HepG2 (cell line): ENCODE data around the gene SLC17A9. TPM values are rescaled to one million over a fixed set of nuclear protein-coding genes. Genes with fewer than 3 reads are reported as not detected.

Experiments
- GTF2F1 ChIP-seq: fragments of 150-350 bp; IDR thresholded peaks from 2 replicates; pipeline ENCODE4 v1.6.1; 2014; ENCODE audit warnings: low read length
- HCFC1 ChIP-seq: fragments of 150-350 bp; IDR thresholded peaks from 2 replicates; pipeline ENCODE4 v1.6.1; 2014; ENCODE audit warnings: low read depth, low read length
- IRF2 ChIP-seq: IDR thresholded peaks from 2 replicates; pipeline ENCODE4 v1.6.1; 2018; ENCODE audit warnings: missing genetic modification reagents, missing compliant biosample characterization
- IRX3 ChIP-seq: sonication (generic); formaldehyde crosslinking; IDR thresholded peaks from 2 replicates; pipeline ENCODE4 v1.8.1; 2023; ENCODE audit warnings: mild to moderate bottlenecking, low read depth, missing genetic modification reagents, borderline replicate concordance
- ISL2 ChIP-seq: sonication (generic); formaldehyde crosslinking; IDR thresholded peaks from 2 replicates; pipeline ENCODE4 v1.5.0; 2020; ENCODE audit warnings: missing genetic modification reagents
- NCOA2 ChIP-seq: sonication (generic); formaldehyde crosslinking; IDR thresholded peaks from 2 replicates; pipeline ENCODE4 v1.8.0; 2022; ENCODE audit warnings: inconsistent platforms
- NR2C2 ChIP-seq: sonication (generic); formaldehyde crosslinking; IDR thresholded peaks from 2 replicates; pipeline ENCODE4 v1.4.0; 2020; ENCODE audit warnings: missing genetic modification reagents, mild to moderate bottlenecking, moderate library complexity, borderline replicate concordance
- PHF20 ChIP-seq: sonication (generic); formaldehyde crosslinking; IDR thresholded peaks from 2 replicates; pipeline ENCODE4 v1.5.0; 2020; ENCODE audit warnings: mild to moderate bottlenecking, missing genetic modification reagents
- RFX3 ChIP-seq: IDR thresholded peaks from 2 replicates; pipeline ENCODE4 v1.6.1; 2016; ENCODE audit warnings: missing biosample characterization, missing genetic modification reagents
- SCMH1 ChIP-seq: sonication (generic); formaldehyde crosslinking; IDR thresholded peaks from 2 replicates; pipeline ENCODE4 v1.9.0; 2021; ENCODE audit warnings: missing genetic modification reagents, mild to moderate bottlenecking, borderline replicate concordance
- SOX5 ChIP-seq: IDR thresholded peaks from 2 replicates; pipeline ENCODE4 v1.6.1; 2016; ENCODE audit warnings: borderline replicate concordance
- ZFP90 ChIP-seq: sonication (generic); formaldehyde crosslinking; IDR thresholded peaks from 2 replicates; pipeline ENCODE4 v1.8.0; 2022; ENCODE audit warnings: missing genetic modification reagents, mild to moderate bottlenecking, inconsistent platforms, borderline replicate concordance
- ZNF160 ChIP-seq: sonication (generic); formaldehyde crosslinking; IDR thresholded peaks from 2 replicates; pipeline ENCODE4 v1.8.0; 2022; ENCODE audit warnings: mild to moderate bottlenecking, inconsistent platforms, missing genetic modification reagents
- ZNF235 ChIP-seq: sonication (generic); formaldehyde crosslinking; IDR thresholded peaks from 2 replicates; pipeline ENCODE4 v1.8.1; 2023; ENCODE audit warnings: mild to moderate bottlenecking, missing genetic modification reagents, borderline replicate concordance
- ZNF331 ChIP-seq: sonication (generic); formaldehyde crosslinking; IDR thresholded peaks from 2 replicates; pipeline ENCODE4 v1.4.0; 2020; ENCODE audit warnings: missing genetic modification reagents
- ZNF337 ChIP-seq: sonication (generic); formaldehyde crosslinking; IDR thresholded peaks from 2 replicates; pipeline ENCODE4 v1.5.1; 2020; ENCODE audit warnings: missing genetic modification reagents, low read depth, mild to moderate bottlenecking, borderline replicate concordance
- ZNF598 ChIP-seq: sonication (generic); formaldehyde crosslinking; IDR thresholded peaks from 2 replicates; pipeline ENCODE4 v1.5.1; 2020; ENCODE audit warnings: mild to moderate bottlenecking, missing genetic modification reagents, borderline replicate concordance
- polyA plus RNA-seq, 8 experiments: library from polyadenylated mRNA; depleted of rRNA in 3 of 8; stranded (reverse) in 7 of 8; unstranded in 1 of 8; fragments of >200 nt; fragmentation: Illumina TruSeq in 4 of 8; extraction: Trizol in 4 of 8; gene quantifications; 2 replicates each; pipeline versions ENCODE4 v1.2.1 to v1.2.3, GENCODE V29; 2011 to 2016; ENCODE audit warnings: low read depth in 4 of 8, missing spikeins in 1 of 8, mixed read lengths in 1 of 8; ENCODE audit not compliant: insufficient read depth in 1 of 8
- total RNA-seq, 5 experiments: library from RNA; depleted of rRNA; stranded (reverse); fragments of >200 nt; fragmentation: Illumina TruSeq; extraction: Trizol; gene quantifications; 2 replicates each; pipeline ENCODE4 v1.2.3, GENCODE V29; 2016; ENCODE audit warnings: low read depth in 1 of 5
- TF ChIP-seq, protein P1 (sequence below): sonication (generic); formaldehyde crosslinking; IDR thresholded peaks from 2 replicates; pipeline ENCODE4 v1.8.1; 2022; ENCODE audit warnings: low read depth, mild to moderate bottlenecking, missing genetic modification reagents
- TF ChIP-seq, protein P2 (sequence below): sonication (generic); formaldehyde crosslinking; IDR thresholded peaks from 2 replicates; pipeline ENCODE4 v1.4.0; 2020; ENCODE audit warnings: mild to moderate bottlenecking, missing genetic modification reagents, borderline replicate concordance
- TF ChIP-seq, protein P3 (sequence below): sonication (generic); formaldehyde crosslinking; IDR thresholded peaks from 2 replicates; pipeline ENCODE4 v1.5.0; 2020; ENCODE audit warnings: missing genetic modification reagents

The SLC17A9 gene
- total and polyA plus RNA-seq, 2 of the 13 experiments (the other 11 are each of a cell fraction or from before 2014, with no cell fraction given), result 110 to 191 TPM

DNA sequence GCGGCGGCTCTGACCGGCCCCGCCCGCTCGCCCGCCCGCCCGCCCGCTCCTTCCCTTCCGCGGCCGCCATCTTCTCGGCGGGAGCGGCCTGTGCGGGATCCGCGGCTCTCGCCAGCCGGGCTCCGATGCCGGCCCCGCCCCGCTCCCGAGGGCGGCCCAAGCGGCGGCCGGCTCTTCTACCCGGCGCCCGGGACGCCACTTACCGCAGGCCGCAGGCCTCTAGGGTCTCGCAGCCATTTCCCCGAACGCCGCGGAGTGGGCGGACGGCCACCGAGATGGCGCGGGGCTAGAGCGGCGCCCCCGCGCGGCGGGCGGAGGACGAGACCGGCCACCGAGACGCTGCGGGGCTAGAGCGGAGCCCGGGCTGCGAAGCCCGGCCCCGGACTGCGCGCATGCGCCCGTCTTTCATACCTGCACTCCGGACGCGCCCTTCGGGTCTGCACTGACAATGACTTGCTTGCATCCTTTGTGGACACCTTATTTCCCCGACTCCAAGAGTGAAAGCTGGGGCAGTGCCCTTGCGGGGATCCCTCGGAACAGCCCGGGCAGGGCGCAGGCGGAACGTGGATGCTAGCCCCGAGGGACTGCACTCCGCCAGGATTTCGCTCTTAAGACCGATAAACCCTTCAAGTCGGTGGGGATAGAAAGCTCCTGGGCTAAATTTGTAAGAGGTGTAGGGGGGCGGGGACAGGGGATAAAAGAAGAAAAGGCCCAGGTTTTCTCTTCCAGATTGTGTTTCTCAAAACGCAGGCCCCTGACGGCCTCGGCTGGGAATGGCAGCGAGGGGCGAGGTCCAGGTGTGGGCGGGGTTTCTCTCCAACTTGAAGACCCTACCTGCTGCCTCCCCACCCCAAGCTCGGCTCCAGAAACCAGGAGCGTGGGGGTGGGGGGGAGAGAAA lies 26.0 kb upstream of the SLC17A9 start, which contains the start of gene DIDO1 (continued):
- TF ChIP-seq ZNF331 (CRISPR knock-in tag) (peak; percentile 90), SCMH1 (no peak), HCFC1 (peak; percentile 57; the same call in 1 of the 2 replicates), ZNF337 (peak; percentile 82; the same call in 1 of the 2 replicates), RFX3 (CRISPR knock-in tag) (no peak), ISL2 (CRISPR knock-in tag) (peak; percentile 52; the same call in 1 of the 2 replicates), ZNF160 (peak; percentile 66; the same call in 1 of the 2 replicates), IRF2 (CRISPR knock-in tag) (peak; percentile 86; the same call in 1 of the 2 replicates), ZFP90 (peak; percentile 81; the same call in 1 of the 2 replicates), ZNF235 (no peak), SOX5 (CRISPR knock-in tag) (peak; percentile 33; the same call in 1 of the 2 replicates), NR2C2 (CRISPR knock-in tag) (peak; percentile 59; the same call in 1 of the 2 replicates), ZNF598 (CRISPR knock-in tag) (peak; percentile 25; the same call in 1 of the 2 replicates), GTF2F1 (no peak), PHF20 (CRISPR knock-in tag) (peak; percentile 81), NCOA2 (CRISPR knock-in tag) (peak; percentile 49; the same call in 1 of the 2 replicates), IRX3 (CRISPR knock-in tag) (peak; percentile 65; the same call in 1 of the 2 replicates)
- TF ChIP-seq, protein P1, sequence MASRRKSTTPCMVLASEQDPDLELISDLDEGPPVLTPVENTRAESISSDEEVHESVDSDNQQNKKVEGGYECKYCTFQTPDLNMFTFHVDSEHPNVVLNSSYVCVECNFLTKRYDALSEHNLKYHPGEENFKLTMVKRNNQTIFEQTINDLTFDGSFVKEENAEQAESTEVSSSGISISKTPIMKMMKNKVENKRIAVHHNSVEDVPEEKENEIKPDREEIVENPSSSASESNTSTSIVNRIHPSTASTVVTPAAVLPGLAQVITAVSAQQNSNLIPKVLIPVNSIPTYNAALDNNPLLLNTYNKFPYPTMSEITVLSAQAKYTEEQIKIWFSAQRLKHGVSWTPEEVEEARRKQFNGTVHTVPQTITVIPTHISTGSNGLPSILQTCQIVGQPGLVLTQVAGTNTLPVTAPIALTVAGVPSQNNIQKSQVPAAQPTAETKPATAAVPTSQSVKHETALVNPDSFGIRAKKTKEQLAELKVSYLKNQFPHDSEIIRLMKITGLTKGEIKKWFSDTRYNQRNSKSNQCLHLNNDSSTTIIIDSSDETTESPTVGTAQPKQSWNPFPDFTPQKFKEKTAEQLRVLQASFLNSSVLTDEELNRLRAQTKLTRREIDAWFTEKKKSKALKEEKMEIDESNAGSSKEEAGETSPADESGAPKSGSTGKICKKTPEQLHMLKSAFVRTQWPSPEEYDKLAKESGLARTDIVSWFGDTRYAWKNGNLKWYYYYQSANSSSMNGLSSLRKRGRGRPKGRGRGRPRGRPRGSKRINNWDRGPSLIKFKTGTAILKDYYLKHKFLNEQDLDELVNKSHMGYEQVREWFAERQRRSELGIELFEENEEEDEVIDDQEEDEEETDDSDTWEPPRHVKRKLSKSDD (CRISPR knock-in tag), result peak; percentile 96
- TF ChIP-seq, protein P2, sequence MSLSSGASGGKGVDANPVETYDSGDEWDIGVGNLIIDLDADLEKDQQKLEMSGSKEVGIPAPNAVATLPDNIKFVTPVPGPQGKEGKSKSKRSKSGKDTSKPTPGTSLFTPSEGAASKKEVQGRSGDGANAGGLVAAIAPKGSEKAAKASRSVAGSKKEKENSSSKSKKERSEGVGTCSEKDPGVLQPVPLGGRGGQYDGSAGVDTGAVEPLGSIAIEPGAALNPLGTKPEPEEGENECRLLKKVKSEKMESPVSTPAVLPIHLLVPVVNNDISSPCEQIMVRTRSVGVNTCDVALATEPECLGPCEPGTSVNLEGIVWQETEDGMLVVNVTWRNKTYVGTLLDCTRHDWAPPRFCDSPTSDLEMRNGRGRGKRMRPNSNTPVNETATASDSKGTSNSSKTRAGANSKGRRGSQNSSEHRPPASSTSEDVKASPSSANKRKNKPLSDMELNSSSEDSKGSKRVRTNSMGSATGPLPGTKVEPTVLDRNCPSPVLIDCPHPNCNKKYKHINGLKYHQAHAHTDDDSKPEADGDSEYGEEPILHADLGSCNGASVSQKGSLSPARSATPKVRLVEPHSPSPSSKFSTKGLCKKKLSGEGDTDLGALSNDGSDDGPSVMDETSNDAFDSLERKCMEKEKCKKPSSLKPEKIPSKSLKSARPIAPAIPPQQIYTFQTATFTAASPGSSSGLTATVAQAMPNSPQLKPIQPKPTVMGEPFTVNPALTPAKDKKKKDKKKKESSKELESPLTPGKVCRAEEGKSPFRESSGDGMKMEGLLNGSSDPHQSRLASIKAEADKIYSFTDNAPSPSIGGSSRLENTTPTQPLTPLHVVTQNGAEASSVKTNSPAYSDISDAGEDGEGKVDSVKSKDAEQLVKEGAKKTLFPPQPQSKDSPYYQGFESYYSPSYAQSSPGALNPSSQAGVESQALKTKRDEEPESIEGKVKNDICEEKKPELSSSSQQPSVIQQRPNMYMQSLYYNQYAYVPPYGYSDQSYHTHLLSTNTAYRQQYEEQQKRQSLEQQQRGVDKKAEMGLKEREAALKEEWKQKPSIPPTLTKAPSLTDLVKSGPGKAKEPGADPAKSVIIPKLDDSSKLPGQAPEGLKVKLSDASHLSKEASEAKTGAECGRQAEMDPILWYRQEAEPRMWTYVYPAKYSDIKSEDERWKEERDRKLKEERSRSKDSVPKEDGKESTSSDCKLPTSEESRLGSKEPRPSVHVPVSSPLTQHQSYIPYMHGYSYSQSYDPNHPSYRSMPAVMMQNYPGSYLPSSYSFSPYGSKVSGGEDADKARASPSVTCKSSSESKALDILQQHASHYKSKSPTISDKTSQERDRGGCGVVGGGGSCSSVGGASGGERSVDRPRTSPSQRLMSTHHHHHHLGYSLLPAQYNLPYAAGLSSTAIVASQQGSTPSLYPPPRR (CRISPR knock-in tag), result peak; percentile 29; the same call in 1 of the 2 replicates
- TF ChIP-seq, protein P3, sequence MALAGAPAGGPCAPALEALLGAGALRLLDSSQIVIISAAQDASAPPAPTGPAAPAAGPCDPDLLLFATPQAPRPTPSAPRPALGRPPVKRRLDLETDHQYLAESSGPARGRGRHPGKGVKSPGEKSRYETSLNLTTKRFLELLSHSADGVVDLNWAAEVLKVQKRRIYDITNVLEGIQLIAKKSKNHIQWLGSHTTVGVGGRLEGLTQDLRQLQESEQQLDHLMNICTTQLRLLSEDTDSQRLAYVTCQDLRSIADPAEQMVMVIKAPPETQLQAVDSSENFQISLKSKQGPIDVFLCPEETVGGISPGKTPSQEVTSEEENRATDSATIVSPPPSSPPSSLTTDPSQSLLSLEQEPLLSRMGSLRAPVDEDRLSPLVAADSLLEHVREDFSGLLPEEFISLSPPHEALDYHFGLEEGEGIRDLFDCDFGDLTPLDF, result peak; percentile 83
